ENCODE results near the gene ARHGAP28. TPM values are rescaled to one million over a fixed set of nuclear protein-coding genes. Genes with fewer than 3 reads are reported as not detected.

The ARHGAP28 gene
- total and polyA plus RNA-seq, 11 donors, result 0.42 to 7.5 (median 1.8) TPM

- no peaks in the 10 kb centered on the region for H3K36me3 ChIP-seq
- no peaks in the 10 kb centered on the region for H3K4me1 ChIP-seq
- no peak overlapping the region for H3K4me3 ChIP-seq
- DNase-seq, result no peak
- no peak overlapping the region for H3K27ac ChIP-seq
- no peak for ATAC-seq
- no peaks in the 10 kb centered on the region for H3K27me3 ChIP-seq
- H3K9me3 ChIP-seq, result no peaks in the 10 kb centered on the region
- intact Hi-C loops (cut with DNase I), result no loop called here
- TF ChIP-seq POLR2A (IDR thresholded peaks at IDR 0.05) (no peak), CTCF (IDR thresholded peaks at IDR 0.05) (no peak)
- 87 to 93% (median 90%) methylated on average over 4 of the region's 4 CpGs for WGBS, 4 donors
Observed at GRCh38 chr18:6859676-6860422, 130.3 kb downstream of the ARHGAP28 start.

- no peak for TF ChIP-seq POLR2A (IDR thresholded peaks at IDR 0.05)
- TF ChIP-seq CTCF (IDR thresholded peaks at IDR 0.05), result no peak
- H3K27ac ChIP-seq, result no peak overlapping the region
- H3K4me3 ChIP-seq, result no peak overlapping the region
- H3K4me1 ChIP-seq, result no peaks in the 10 kb centered on the region
- no peaks in the 10 kb centered on the region for H3K9me3 ChIP-seq
- intact Hi-C loops (cut with DNase I), result no loop called here
- DNase-seq (no peak), ATAC-seq (no peak)
- no peaks in the 10 kb centered on the region for H3K36me3 ChIP-seq
- WGBS, 4 donors, result 84 to 92% (median 90%) methylated on average over 4 of the region's 4 CpGs
- no peaks in the 10 kb centered on the region for H3K27me3 ChIP-seq
Observed at GRCh38 chr18:6860804-6861448, 131.4 kb downstream of the ARHGAP28 start.

DNA sequence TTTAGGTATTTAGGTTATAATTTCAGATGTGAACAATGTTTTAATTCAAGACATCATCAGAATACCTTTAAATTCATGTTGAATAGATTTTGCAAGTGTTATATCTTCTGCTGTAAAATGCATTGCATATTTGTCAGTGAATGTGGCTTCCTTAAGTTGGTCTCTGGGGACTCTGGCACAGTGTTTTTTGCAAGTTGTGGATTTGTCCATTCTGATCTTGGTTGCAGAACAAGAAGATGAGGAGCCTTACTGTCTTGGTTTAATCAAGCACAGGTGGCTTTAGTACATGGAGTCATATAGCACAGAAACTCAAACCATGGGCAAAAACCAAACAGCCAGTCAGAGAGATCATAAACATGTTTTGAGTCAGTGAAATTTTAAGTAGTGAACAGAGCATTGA is 135.7 kb downstream of the ARHGAP28 start:
- intact Hi-C loops (cut with DNase I), result no loop called here
- DNase-seq, result no peak
- Histone ChIP-seq H3K27me3 (no peaks in the 10 kb centered on the region), H3K9me3 (no peaks in the 10 kb centered on the region), H3K36me3 (peaks cover 0 to 2% (median 0%) of the 10 kb centered on the region in 9 donors), H3K4me1 (no peaks in the 10 kb centered on the region), H3K27ac (no peak overlapping the region), H3K4me3 (no peak overlapping the region)
- no peak for ATAC-seq
- no peak for TF ChIP-seq POLR2A (IDR thresholded peaks at IDR 0.05)
- TF ChIP-seq CTCF (IDR thresholded peaks at IDR 0.05), result no peak

GRCh38 chr18:6866552-6867085 is 137.1 kb downstream of the ARHGAP28 start:
- ATAC-seq, result no peak
- Histone ChIP-seq H3K4me1 (no peaks in the 10 kb centered on the region), H3K4me3 (no peak overlapping the region), H3K36me3 (peaks cover 0 to 13% (median 0%) of the 10 kb centered on the region in 9 donors), H3K27me3 (no peaks in the 10 kb centered on the region), H3K9me3 (no peaks in the 10 kb centered on the region), H3K27ac (no peak overlapping the region)
- TF ChIP-seq POLR2A (IDR thresholded peaks at IDR 0.05) (no peak), CTCF (IDR thresholded peaks at IDR 0.05) (no peak)
- 88 to 92% (median 91%) methylated on average over 3 of the region's 3 CpGs for WGBS, 4 donors
- intact Hi-C loops (cut with DNase I), result no loop called here
- DNase-seq, result no peak
